Kasumi-1 (cell line): ENCODE results near the gene ECI1.

Experiments used
- DNase-seq, 2 experiments: peaks; one replicate each; lab custom pipeline; 2025; lab: John Stamatoyannopoulos, UW

Gene ECI1

GRCh38 chr16:2233046-2233775, 18.2 kb downstream of the ECI1 start:
- no peak for DNase-seq

GRCh38 chr16:2232094-2232990, 19.0 kb downstream of the ECI1 start:
- DNase-seq, result no peak

DNA sequence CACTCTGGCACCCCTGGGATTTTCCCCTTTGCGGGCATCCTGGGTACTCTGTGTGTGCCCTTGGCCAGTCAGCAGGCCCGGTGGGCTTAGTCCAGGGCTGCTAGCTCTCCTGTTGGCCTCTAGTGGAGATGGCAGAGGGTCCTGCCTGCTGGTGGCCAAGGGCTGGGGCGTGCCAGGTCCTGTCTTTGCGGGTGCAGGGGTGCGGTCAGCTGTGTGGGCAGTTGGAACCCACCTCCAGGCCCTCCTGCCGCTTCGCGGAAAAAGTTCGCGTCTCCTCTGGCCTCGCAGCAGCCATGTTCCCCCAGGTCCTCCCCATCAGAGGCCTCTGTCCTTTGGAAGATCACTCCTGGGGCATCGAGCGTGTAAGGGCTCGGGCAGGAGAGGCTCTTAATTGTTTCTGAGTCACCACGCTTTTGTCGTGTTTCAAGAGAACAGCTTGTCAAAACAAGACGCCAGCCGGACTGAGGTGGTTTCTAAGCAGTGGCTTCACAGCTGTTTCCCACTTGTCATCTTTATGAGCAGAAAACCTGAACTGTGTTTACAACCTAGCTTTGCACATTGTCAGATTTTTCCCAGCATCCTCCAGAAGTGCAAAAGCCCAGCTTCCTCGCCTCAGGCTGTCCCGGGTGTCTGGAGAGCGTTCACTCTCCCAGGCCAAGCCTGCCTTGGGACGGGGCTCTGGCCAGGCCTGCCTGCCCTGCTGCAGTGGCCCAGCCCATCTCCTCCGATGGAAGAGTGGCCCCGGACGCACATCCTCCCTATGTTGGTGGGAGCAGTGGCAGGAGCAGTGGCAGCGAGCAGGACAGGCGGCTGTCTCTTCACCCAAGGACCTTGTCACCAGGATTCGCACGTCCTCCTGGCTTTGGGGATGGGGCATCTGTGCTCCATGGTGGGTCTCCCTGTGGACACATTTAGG, 20.1 kb downstream of the ECI1 start:
- DNase-seq, result no peak

DNA sequence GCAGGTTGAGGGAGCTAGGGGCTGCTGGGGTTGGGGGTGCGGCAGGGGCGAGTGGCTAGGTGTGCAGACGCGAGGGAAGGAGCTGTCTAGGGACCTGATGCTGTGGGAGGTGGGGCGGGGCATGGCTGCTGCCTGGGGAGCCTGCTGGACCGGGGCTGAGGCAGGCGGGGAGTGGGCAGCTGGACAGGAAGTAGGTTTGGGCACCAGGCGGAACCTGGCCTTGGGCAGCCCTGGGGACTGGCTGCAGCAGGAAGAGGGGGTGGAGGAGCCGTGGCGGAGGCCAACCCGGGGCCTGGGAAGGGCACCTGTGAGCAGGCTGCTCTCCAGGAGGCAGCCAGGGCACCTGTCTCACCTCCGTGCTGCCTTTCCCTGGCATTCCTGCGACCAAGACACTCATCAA, 21.0 kb downstream of the ECI1 start:
- no peak for DNase-seq

DNA sequence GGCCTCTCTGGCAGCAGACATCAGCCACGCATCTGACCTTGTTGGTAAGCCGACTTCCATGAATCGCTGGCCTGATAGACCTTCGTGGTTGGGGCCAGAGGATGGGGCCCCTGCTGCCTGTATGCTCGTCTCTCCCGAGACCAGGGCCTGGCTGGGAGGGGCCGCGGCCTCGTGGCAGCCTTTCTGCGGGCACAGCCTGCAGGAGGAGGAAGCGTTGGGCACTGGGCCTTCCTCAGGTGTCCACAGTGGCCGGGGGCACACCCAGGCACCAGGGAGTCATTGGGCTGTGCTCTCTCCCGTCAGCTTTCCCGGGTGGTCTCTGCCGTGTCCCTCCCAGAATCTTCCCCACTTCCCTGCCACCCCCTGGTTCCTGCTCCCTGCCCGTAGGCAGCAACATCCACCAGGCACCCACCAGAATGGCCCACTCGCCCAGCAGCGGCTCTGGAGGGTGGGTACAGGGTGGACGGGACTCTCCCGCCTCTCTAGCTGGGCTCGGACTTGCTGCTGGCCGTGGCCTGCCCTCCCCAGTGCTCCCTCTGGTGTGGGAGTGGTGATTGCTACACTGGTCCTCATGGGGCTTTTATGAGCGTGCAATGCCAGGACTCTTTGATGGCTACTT, 21.6 kb downstream of the ECI1 start:
- DNase-seq, result no peak

DNA sequence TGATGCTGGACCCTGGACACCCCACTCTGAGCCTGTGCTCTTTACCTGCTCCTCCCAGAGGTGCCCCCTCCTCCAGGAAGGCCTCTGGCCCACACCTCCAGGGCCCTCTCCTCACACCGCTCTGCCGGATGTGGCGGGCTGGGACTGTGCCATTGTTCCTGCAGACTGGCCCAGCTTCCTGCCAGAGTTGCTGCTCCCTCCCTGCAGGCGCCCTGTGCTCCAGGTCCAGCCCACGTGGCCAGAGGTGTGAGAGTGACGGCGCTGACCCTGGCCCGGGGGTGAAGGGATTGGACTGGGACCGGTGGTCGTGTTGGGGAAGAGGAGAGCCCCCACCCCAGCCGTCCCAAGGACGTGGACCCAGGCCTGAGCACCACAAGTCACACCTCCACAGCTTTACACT, 22.3 kb downstream of the ECI1 start:
- no peak for DNase-seq

GRCh38 chr16:2228161-2228824, 23.1 kb downstream of the ECI1 start:
- no peak for DNase-seq

GRCh38 chr16:2226918-2227317, 24.5 kb downstream of the ECI1 start:
- DNase-seq, result no peak

DNA sequence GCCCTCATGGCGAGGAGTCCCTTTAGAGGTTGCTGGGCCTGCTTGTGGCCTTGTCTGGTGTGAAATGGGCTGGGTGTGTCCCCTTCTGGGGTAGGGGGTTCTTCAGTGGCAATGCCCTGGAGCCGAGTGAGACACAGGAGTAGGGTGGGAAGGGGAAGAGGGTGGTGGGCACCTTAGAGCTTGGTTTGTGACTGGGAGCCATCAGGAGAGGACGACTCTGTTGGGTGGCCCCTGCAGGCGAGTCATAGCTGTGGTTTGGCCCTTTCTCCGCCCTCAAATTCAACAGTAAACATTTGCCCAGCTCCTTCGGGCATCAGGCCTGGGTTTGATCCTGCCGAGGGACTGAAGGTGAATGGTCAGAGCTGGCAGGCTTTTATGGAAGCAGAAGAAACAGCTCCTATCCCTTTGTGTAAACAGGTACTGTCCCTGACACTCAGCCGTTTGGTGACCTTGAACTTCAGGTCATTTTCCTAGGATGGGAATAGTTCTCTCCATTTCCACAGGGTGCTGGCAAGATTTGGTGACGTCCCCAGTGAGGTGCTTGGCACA, 25.1 kb downstream of the ECI1 start:
- no peak for DNase-seq

DNA sequence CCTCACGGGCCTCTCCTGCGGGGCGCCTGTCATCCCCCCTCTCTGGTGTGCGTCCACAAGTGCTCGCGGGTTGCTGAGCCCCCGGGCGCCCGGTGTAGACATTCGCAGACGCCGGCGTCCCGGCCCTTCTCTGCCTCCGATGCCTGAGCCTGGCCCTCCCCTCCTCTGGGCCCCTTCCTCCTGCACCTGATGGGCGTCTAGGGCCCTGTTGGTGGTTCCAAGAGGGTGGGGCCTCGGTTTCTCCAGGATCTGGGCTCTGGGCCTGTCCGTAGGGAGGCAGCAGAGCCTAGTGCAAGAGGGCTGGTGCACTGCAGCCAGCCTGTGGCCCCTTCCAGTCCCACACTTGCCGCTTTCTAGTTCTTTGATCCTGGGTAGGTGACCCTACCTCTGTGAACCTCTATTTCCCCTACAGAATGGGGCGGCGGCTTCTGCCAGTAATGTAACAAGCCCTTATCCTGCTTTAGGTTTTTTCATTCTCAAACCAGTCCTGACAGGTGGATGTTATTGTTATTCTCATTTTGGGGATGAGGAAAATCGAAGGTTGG, 27.4 kb downstream of the ECI1 start:
- no peak for DNase-seq

DNA sequence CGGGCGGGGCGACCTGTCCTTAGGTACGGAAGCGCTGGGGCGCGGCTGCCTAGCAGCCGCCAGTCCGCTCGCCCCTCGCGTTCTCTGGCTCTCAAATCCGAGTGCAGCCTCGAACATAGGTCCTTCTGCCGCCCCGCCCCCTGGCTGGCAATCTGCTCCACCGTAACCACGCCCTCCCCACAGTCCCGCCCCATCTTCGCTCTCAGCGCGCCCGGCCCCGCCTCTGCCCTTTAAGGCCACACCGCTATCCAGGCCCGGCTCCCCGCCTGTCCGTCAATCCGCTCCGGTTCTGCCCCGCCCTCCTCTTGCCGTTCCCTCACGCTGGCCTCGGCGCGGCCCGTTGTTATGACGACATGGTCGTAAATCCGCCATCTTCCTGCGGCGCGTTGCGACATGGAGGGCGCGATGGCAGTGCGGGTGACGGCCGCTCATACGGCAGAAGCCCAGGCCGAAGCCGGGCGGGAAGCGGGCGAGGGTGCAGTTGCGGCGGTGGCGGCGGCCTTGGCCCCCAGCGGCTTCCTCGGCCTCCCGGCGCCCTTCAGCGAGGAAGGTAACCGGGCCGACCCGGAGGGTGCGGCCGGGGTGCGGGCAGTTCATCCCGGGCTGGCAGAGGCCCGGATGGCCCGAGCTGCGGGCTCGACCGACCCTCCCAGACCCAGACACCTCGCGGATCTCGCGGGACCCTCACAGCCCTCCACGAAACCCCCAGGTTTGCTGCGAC, 28.0 kb downstream of the ECI1 start, which contains the start of gene E4F1:
E4F1 (plus strand) TSS at position 371 of the 721 bp plus-strand sequence; CDS start at position 394, 23 bp downstream.
- peak; percentile 90 for DNase-seq

GRCh38 chr16:2216330-2216729, 35.1 kb downstream of the ECI1 start:
- no peak for DNase-seq

DNA sequence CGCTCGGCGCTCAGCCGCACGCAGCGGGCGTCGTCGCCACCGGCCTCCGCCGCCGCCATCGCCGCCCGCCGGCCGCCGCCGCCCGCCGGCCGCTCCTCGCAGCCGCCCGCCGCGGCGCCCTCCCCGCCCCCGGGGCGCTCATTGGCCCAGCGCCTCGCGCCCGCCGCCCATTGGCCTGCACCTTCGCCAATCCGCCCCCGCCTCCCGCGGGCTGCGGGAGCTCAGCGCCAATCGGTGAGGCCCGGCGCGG, 36.7 kb downstream of the ECI1 start, which contains the start of gene PGP:
PGP (minus strand) TSS at position 122 of the 250 bp plus-strand sequence; CDS start at position 59, 63 bp downstream.
- DNase-seq, result no peak

DNA sequence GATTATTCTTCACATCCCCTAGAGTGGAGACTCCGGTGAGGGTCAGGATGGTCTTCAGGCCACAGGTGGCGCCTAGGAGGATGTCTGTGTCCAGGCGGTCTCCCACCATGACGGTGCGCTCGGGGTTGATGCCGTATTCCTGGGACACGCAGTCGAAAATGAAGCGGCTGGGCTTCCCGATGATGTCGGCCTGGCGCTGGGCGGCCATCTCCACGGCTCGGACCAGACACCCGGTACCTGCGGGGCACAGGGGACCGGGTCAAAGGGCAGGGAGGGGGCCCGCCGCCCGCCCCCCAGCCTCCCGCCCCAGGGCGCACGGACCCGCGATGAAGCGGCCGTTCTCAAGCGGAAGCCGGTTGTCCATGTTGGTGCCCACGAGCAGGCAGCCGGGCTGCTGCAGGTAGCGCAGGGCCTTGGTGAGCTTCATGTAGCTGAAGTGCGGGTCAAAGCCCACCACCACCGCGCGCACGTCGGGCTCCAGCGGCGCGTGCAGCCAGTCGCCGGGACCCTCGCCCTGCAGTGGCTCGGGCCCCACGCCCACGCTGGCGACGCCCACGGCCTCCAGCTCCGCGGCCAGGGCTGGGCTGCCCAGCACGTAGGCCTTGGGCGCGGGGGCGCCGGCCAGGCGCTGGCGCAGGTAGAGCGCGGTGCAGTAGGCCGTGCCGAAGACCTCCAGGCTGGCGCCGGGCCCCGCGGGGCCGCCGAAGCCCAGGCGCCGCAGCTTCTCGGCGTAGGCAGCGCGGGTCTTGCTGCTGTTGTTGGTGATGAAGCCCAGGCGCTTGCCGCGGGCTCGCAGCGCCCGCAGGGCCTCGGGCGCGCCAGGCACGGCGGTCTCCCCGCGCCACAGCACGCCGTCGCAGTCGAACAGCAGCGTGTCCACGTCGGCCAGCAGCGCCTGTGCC, 37.3 kb downstream of the ECI1 start:
- no peak for DNase-seq

- peak in 1 of 2 experiments; percentile 11 for DNase-seq
Measured at GRCh38 chr16:2212362-2213324, 38.7 kb downstream of the ECI1 start.

DNA sequence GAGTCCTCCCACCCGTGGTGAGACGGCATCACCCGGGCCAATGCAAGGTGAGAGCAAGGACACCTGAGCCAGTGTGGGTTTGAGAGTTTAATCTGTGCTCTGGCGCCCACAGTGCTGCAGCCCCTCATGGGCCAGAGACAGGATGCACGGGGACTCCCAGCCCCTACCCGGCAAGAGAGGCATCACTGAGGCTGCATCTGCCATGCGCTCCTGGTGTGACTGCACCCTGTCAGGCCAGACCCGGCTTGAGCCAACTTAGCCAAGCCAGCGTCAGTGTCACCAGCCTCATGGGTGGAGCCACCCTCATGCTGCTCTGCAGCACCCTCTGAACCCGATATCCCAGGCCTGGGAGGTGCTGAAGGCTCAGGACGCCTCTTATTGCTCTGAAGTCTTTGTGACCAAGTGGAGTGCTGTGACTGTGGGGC, 39.5 kb downstream of the ECI1 start:
- DNase-seq, result no peak
